Measurements from ENCODE around the gene SHKBP1. TPM values are rescaled to one million over a fixed set of nuclear protein-coding genes. Genes with fewer than 3 reads are reported as not detected.

The SHKBP1 gene
- total and polyA plus RNA-seq, 2 of the 8 experiments (the other 6 are each of a cell fraction or from before 2014, with no cell fraction given): 74.6 to 98.8 TPM

DNA sequence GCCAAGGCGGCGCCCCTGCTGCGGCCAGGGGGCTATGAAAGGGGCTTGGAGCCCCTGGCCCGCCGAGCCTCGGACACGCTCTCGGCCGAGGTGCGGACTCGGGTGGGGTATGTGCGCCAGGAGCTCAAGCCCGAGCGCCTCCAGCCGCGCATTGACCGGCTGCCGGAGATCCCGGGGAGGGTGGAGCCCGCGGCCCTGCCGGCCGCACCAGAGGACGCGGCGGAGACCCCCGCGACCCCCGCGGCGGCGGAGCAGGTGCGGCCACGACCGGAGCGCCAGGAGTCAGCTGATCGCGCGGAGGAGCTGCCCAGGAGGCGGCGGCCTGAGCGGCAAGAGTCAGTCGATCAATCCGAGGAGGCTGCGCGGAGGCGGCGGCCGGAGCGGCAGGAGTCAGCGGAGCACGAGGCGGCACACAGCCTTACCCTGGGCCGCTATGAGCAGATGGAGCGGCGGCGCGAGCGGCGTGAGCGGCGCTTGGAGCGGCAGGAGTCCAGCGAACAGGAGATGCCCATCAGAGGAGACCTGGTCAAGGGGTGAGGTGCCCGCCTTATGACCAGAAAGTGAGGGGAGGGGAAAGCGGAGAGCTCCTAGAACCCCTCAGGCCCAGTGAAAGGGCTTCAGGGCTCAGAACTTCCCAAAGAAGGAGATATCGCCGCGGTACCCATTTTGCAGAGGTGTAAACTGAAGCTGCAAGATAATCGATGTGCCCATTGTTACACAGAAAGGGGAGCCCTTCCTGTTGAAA is 8.8 kb upstream of the SHKBP1 start (continued):
- TF ChIP-seq CHD7 (IDR thresholded peaks at IDR 0.05; ENCODE audit: insufficient replicate concordance, low read length): no peak
